ENCODE data around the gene GRN.
"Not testable (repeated sequence)": the region's sequence is repeated elsewhere in the genome, so short reads cannot be mapped to it uniquely, and the experiment has no call there.

The GRN gene

GRCh38 chr17:44390250-44390870 lies 45.3 kb downstream of the GRN start:
- Histone ChIP-seq H3K27me3 (ENCODE audit: insufficient read depth, low read length, poor library complexity) (no peaks in the 10 kb centered on the region), H3K79me2 (ENCODE audit: insufficient read depth, low read length) (no peaks in the 10 kb centered on the region), H3K4me2 (ENCODE audit: insufficient read depth, low read length) (no peak overlapping the region), H3K4me1 (ENCODE audit: insufficient read depth, low read length) (peaks cover 6% of the 10 kb centered on the region), H3K4me3 (ENCODE audit: low read depth in 1 of 2, low read length in 2 of 2) (no peak overlapping the region), H3K27ac (ENCODE audit: low read length) (no peak overlapping the region), H2AFZ (ENCODE audit: low read depth, low read length) (no peak overlapping the region), H3K9me3 (ENCODE audit: insufficient read depth, low read length, severe bottlenecking) (no peaks in the 10 kb centered on the region), H3K36me3 (ENCODE audit: insufficient read depth, low read length) (no peaks in the 10 kb centered on the region), H3K9ac (ENCODE audit: low read depth, low read length) (no peak overlapping the region), H4K20me1 (ENCODE audit: insufficient read depth, low read length) (no peaks in the 10 kb centered on the region)
- ATAC-seq (ENCODE audit: insufficient read depth, low read depth), result no peak
- no peak for DNase-seq
- no peak for TF ChIP-seq CTCF (IDR thresholded peaks at IDR 0.05; ENCODE audit: borderline replicate concordance, extremely low read depth, low read length, poor library complexity, severe bottlenecking)
- TF ChIP-seq EZH2 (IDR thresholded peaks at IDR 0.05; ENCODE audit: borderline replicate concordance, low read depth, low read length, severe bottlenecking), result no peak

- not testable (repeated sequence) for H3K4me3 ChIP-seq (ENCODE audit: low read depth in 1 of 2, low read length in 2 of 2); H4K20me1 ChIP-seq (ENCODE audit: insufficient read depth, low read length); H3K27me3 ChIP-seq (ENCODE audit: insufficient read depth, low read length, poor library complexity); H3K4me2 ChIP-seq (ENCODE audit: insufficient read depth, low read length); ATAC-seq (ENCODE audit: insufficient read depth, low read depth); H3K9ac ChIP-seq (ENCODE audit: low read depth, low read length); H2AFZ ChIP-seq (ENCODE audit: low read depth, low read length); H3K79me2 ChIP-seq (ENCODE audit: insufficient read depth, low read length); H3K4me1 ChIP-seq (ENCODE audit: insufficient read depth, low read length); H3K9me3 ChIP-seq (ENCODE audit: insufficient read depth, low read length, severe bottlenecking); DNase-seq; H3K27ac ChIP-seq (ENCODE audit: low read length)
- H3K36me3 ChIP-seq (ENCODE audit: insufficient read depth, low read length), result peaks cover 27% of the 10 kb centered on the region
These were observed 49.0 kb downstream of the GRN start for GRCh38 chr17:44394112-44394511.

GRCh38 chr17:44394833-44395232 lies 49.7 kb downstream of the GRN start:
- no peak overlapping the region for H3K9ac ChIP-seq (ENCODE audit: low read depth, low read length)
- DNase-seq, result no peak
- H3K4me1 ChIP-seq (ENCODE audit: insufficient read depth, low read length), result no peaks in the 10 kb centered on the region
- no peak overlapping the region for H3K4me2 ChIP-seq (ENCODE audit: insufficient read depth, low read length)
- TF ChIP-seq CTCF (IDR thresholded peaks at IDR 0.05; ENCODE audit: borderline replicate concordance, extremely low read depth, low read length, poor library complexity, severe bottlenecking) (no peak), EZH2 (IDR thresholded peaks at IDR 0.05; ENCODE audit: borderline replicate concordance, low read depth, low read length, severe bottlenecking) (no peak)
- H3K36me3 ChIP-seq (ENCODE audit: insufficient read depth, low read length), result peaks cover 35% of the 10 kb centered on the region
- no peak overlapping the region for H3K27ac ChIP-seq (ENCODE audit: low read length)
- peaks cover 14% of the 10 kb centered on the region for H4K20me1 ChIP-seq (ENCODE audit: insufficient read depth, low read length)
- ATAC-seq (ENCODE audit: insufficient read depth, low read depth), result no peak
- no peaks in the 10 kb centered on the region for H3K79me2 ChIP-seq (ENCODE audit: insufficient read depth, low read length)
- H3K27me3 ChIP-seq (ENCODE audit: insufficient read depth, low read length, poor library complexity), result no peaks in the 10 kb centered on the region
- H2AFZ ChIP-seq (ENCODE audit: low read depth, low read length), result no peak overlapping the region
- no peaks in the 10 kb centered on the region for H3K9me3 ChIP-seq (ENCODE audit: insufficient read depth, low read length, severe bottlenecking)
- H3K4me3 ChIP-seq (ENCODE audit: low read depth in 1 of 2, low read length in 2 of 2), result no peak overlapping the region

- Histone ChIP-seq H3K9me3 (ENCODE audit: insufficient read depth, low read length, severe bottlenecking) (no peaks in the 10 kb centered on the region), H3K27ac (ENCODE audit: low read length) (no peak overlapping the region), H3K79me2 (ENCODE audit: insufficient read depth, low read length) (no peaks in the 10 kb centered on the region), H3K36me3 (ENCODE audit: insufficient read depth, low read length) (peaks cover 54% of the 10 kb centered on the region), H4K20me1 (ENCODE audit: insufficient read depth, low read length) (peaks cover 16% of the 10 kb centered on the region), H3K4me2 (ENCODE audit: insufficient read depth, low read length) (no peak overlapping the region), H3K27me3 (ENCODE audit: insufficient read depth, low read length, poor library complexity) (no peaks in the 10 kb centered on the region), H3K4me1 (ENCODE audit: insufficient read depth, low read length) (no peaks in the 10 kb centered on the region), H3K4me3 (ENCODE audit: low read depth in 1 of 2, low read length in 2 of 2) (no peak overlapping the region), H2AFZ (ENCODE audit: low read depth, low read length) (no peak overlapping the region), H3K9ac (ENCODE audit: low read depth, low read length) (no peak overlapping the region)
- TF ChIP-seq EZH2 (IDR thresholded peaks at IDR 0.05; ENCODE audit: borderline replicate concordance, low read depth, low read length, severe bottlenecking) (no peak), CTCF (IDR thresholded peaks at IDR 0.05; ENCODE audit: borderline replicate concordance, extremely low read depth, low read length, poor library complexity, severe bottlenecking) (no peak)
- ATAC-seq (ENCODE audit: insufficient read depth, low read depth), result no peak
- DNase-seq, result no peak
These were observed 51.8 kb downstream of the GRN start for GRCh38 chr17:44396946-44397345.
